Activated B cell treated with CpG ODN at 0.5 μM for 24 hours (primary cell): ENCODE data around the gene SHD. TPM values are rescaled to one million over a fixed set of nuclear protein-coding genes. Genes with fewer than 3 reads are reported as not detected.
A peak's percentile ranks its signal among the peaks of the same experiment; 100 is the strongest.

Experiments
- ATAC-seq: fragments of 200-7000 bp; cut with Tn5 transposase; one replicate; pipeline ENCODE4 v1.10.0; 2021; ENCODE audit warnings: low read depth, mild to moderate bottlenecking, moderate library complexity
- CTCF ChIA-PET: fragments of 350-600 bp; sonication (Branson Sonifier 250); formaldehyde crosslinking; loops from one replicate; lab custom pipeline; 2021; ENCODE audit warnings: antibody characterized with exemption; lab: Charles Lee
- POLR2A ChIA-PET: fragments of 350-600 bp; sonication (Branson Sonifier 250); formaldehyde crosslinking; loops from one replicate; lab custom pipeline; 2021; ENCODE audit warnings: antibody characterized with exemption; lab: Charles Lee
- DNase-seq: peaks from one replicate; pipeline ENCODE4 v3.0.0; 2022
- H3K27ac Mint-ChIP-seq: one replicate; pipeline ENCODE4 v1.8.0; 2020; ENCODE audit warnings: mixed read lengths
- H3K27me3 Mint-ChIP-seq: one replicate; pipeline ENCODE4 v1.8.0; 2021; ENCODE audit warnings: mixed read lengths
- H3K36me3 Mint-ChIP-seq: one replicate; pipeline ENCODE4 v1.8.0; 2021; ENCODE audit warnings: low read depth, mixed read lengths
- H3K4me1 Mint-ChIP-seq: one replicate; pipeline ENCODE4 v1.8.0; 2021; ENCODE audit warnings: mixed read lengths
- H3K4me3 Mint-ChIP-seq: one replicate; pipeline ENCODE4 v1.8.0; 2020; ENCODE audit warnings: mild to moderate bottlenecking, mixed read lengths
- H3K9me3 Mint-ChIP-seq: one replicate; pipeline ENCODE4 v1.8.0; 2020; ENCODE audit warnings: mixed read lengths
- CTCF ChIP-seq: fragments of 200-600 bp; IDR thresholded peaks from one replicate; pipeline ENCODE4 v1.8.0; 2022; ENCODE audit warnings: antibody characterized with exemption, mild to moderate bottlenecking
- intact Hi-C: fragments of 100-400 bp; cut with micrococcal nuclease; formaldehyde crosslinking; loops from one replicate; pipeline ENCODE4 v1.15.1; 2024
- total RNA-seq: library from RNA; stranded (reverse); gene quantifications from 2 replicates; pipeline ENCODE4 v1.2.3, GENCODE V29; 2022

The SHD gene
- total RNA-seq, 1 donor from 2014 or later, result not detected

- Mint-ChIP-seq H3K9me3 (no peaks in the 10 kb centered on the region), H3K36me3 (no peaks in the 10 kb centered on the region), H3K4me3 (no peak overlapping the region), H3K4me1 (no peaks in the 10 kb centered on the region), H3K27me3 (peaks cover 6% of the 10 kb centered on the region), H3K27ac (no peak overlapping the region)
- intact Hi-C loops, result no loop called here
- DNase-seq (no peak), ATAC-seq (no peak)
- CTCF ChIA-PET, result no interaction called here
- POLR2A ChIA-PET, result no interaction called here
- no peak for TF ChIP-seq CTCF
Observed at GRCh38 chr19:4292515-4292914, 13.4 kb downstream of the SHD start.

- intact Hi-C loops, result no loop called here
- H3K4me3 Mint-ChIP-seq, result no peak overlapping the region
- no peak for ATAC-seq
- no peaks in the 10 kb centered on the region for H3K4me1 Mint-ChIP-seq
- no peak overlapping the region for H3K27ac Mint-ChIP-seq
- TF ChIP-seq CTCF, result no peak
- no peaks in the 10 kb centered on the region for H3K9me3 Mint-ChIP-seq
- peaks cover 4% of the 10 kb centered on the region for H3K27me3 Mint-ChIP-seq
- CTCF ChIA-PET, result interaction anchor here (0.7 kb wide), 1 partner anchor 17 kb away, joined by 3 read pairs; no protein-coding TSS in a partner anchor
- no peak for DNase-seq
- POLR2A ChIA-PET, result interaction anchor here (0.9 kb wide), 1 partner anchor 20 kb away, joined by 3 read pairs; no protein-coding TSS in a partner anchor
- no peaks in the 10 kb centered on the region for H3K36me3 Mint-ChIP-seq
Observed at GRCh38 chr19:4294389-4294788, 15.3 kb downstream of the SHD start.

- Mint-ChIP-seq H3K4me3 (no peak overlapping the region), H3K36me3 (no peaks in the 10 kb centered on the region), H3K27ac (no peak overlapping the region), H3K27me3 (peaks cover 5% of the 10 kb centered on the region), H3K4me1 (no peaks in the 10 kb centered on the region), H3K9me3 (no peaks in the 10 kb centered on the region)
- ATAC-seq, result peak; percentile 37
- TF ChIP-seq CTCF, result no peak
- DNase-seq, result no peak
- intact Hi-C loops, result no loop called here
- ChIA-PET POLR2A (interaction anchor here (0.6 kb wide), 1 partner anchor 1150 kb away, joined by 3 read pairs; no protein-coding TSS in a partner anchor), CTCF (no interaction called here)
Observed at GRCh38 chr19:4295972-4296771, 17.1 kb downstream of the SHD start.

- Mint-ChIP-seq H3K27me3 (peaks cover 9% of the 10 kb centered on the region), H3K4me1 (peaks cover 3% of the 10 kb centered on the region), H3K9me3 (no peaks in the 10 kb centered on the region), H3K27ac (no peak overlapping the region), H3K4me3 (no peak overlapping the region), H3K36me3 (no peaks in the 10 kb centered on the region)
- ATAC-seq (no peak), DNase-seq (no peak)
- TF ChIP-seq CTCF, result no peak
- ChIA-PET POLR2A (no interaction called here), CTCF (no interaction called here)
- intact Hi-C loops, result no loop called here
Observed at GRCh38 chr19:4297901-4298809, 19.1 kb downstream of the SHD start.
